Hepatocyte (in vitro differentiated cells): ENCODE results near the gene C11orf68.

Experiments
- CTCF ChIP-seq: fragments of 200-600 bp; sonication (generic); IDR thresholded peaks from 2 replicates; pipeline ENCODE4 v1.5.1; 2016; ENCODE audit warnings: antibody characterized with exemption, mild to moderate bottlenecking; ENCODE audit not compliant: poor library complexity
- EZH2 ChIP-seq: fragments of 200-600 bp; sonication (generic); IDR thresholded peaks from 2 replicates; pipeline ENCODE4 v1.6.1; 2016; ENCODE audit warnings: antibody characterized with exemption, mild to moderate bottlenecking, borderline replicate concordance

- no peak for TF ChIP-seq CTCF
- TF ChIP-seq EZH2: no peak
These were observed 46.0 kb upstream of the C11orf68 start for GRCh38 chr11:65964906-65965305.
